ENCODE measurements around the gene ANO2.

GRCh38 chr12:5626151-5626550, 318.9 kb downstream of the ANO2 start:
- no peak for TF ChIP-seq EZH2phosphoT487 (IDR thresholded peaks at IDR 0.05; ENCODE audit: borderline replicate concordance, low read length)
- TF ChIP-seq CTCF (IDR thresholded peaks at IDR 0.05; ENCODE audit: low read depth, low read length, poor library complexity, severe bottlenecking), result no peak

All from DOHH2 (cell line).